Upper lobe of left lung (tissue), 4 donors: ENCODE results near the gene UBE2S.

Experiments
- CTCF ChIP-seq, 6 experiments: fragments of 450-650 bp in 4 of 6; fragments of 200-600 bp in 2 of 6; sonication (generic) in 2 of 6; IDR thresholded peaks; one replicate each; pipeline ENCODE4 v1.5.1; 2016 to 2019; ENCODE audit warnings: antibody characterized with exemption in 6 of 6
- EP300 ChIP-seq, 4 donors: sonication (generic); formaldehyde crosslinking; IDR thresholded peaks; one replicate each; pipeline ENCODE4 v1.5.1; 2017; ENCODE audit warnings: antibody characterized with exemption in 4 of 4, control low read depth in 2 of 4
- POLR2A ChIP-seq, 4 donors: fragments of 450-650 bp; IDR thresholded peaks; one replicate each; pipeline ENCODE4 v1.5.1; 2016 to 2017; ENCODE audit warnings: antibody characterized with exemption in 4 of 4, mild to moderate bottlenecking in 2 of 4
- POLR2AphosphoS5 ChIP-seq, 2 donors: sonication (generic); formaldehyde crosslinking; IDR thresholded peaks; one replicate each; pipeline ENCODE4 v1.5.1; 2017; ENCODE audit warnings: antibody characterized with exemption in 2 of 2

- TF ChIP-seq CTCF (IDR thresholded peaks at IDR 0.05) = no peak
- TF ChIP-seq POLR2AphosphoS5 (IDR thresholded peaks at IDR 0.05) = no peak
- TF ChIP-seq EP300 (IDR thresholded peaks at IDR 0.05) = no peak
- TF ChIP-seq POLR2A (IDR thresholded peaks at IDR 0.05) = no peak
Observed at GRCh38 chr19:55444646-55445045, 37.1 kb upstream of the UBE2S start.
